Measurements from ENCODE around the gene HOMEZ. TPM values are rescaled to one million over a fixed set of nuclear protein-coding genes. Genes with fewer than 3 reads are reported as not detected.

Gene HOMEZ
- total RNA-seq, 1 experiment from 2014 or later: 6.2 TPM

DNA sequence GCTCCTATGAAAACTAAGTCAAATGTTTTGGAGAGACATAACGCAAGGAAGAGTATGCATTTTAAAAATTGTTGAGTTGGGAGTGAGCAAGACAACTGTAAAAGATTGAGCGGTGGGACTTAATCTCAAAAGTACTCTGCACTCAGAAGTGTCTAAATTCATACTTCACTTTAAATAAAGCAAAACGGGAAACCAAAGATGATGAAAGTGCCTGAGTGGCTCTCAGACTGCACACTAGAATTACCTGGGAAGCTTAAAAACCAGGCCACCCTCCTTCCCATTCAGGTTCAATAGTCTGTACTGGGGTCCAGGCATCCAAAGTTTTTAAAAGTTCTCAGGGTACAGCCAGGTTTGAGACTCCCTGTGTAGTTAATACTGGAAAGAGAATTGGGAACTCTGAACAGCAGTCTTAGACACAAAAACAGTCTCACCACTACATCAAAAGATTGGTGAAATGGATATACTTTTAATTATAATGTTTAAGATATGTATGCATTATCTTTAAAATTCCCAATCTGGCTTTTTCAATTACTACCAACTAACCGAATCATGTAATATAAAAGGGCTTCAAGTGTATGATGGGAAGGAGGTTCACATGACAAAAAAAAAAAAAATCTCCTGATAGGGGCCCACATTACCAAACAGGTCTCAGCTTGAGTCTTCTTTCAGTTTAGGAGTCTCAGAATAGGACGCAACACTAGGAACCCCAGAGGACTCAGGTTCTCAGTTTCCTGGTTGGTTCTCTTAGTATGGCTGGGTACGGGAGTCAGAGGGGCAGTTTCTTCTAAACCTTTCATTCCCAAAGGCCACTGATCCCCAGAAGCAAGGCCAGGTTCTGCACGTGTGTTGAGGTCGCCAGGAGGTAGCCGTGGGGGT, 1.0 kb downstream of the HOMEZ start:
- Histone ChIP-seq H2BK12ac (ENCODE audit: insufficient read length, low read depth, low read length) (no peak overlapping the region), H4K5ac (ENCODE audit: insufficient read length, low read depth, low read length) (no peak overlapping the region), H4K91ac (ENCODE audit: insufficient read length, low read depth, low read length) (no peak overlapping the region), H2AFZ (ENCODE audit: low read length) (no peak overlapping the region), H3K27ac (ENCODE audit: insufficient read length, low read depth, low read length) (no peak overlapping the region), H2BK5ac (ENCODE audit: insufficient read length, low read length) (no peak overlapping the region), H3K4me1 (ENCODE audit: insufficient read depth, low read length) (peaks cover 4% of the 10 kb centered on the region; the same call in 1 of the 2 replicates), H2BK15ac (ENCODE audit: low read depth, low read length) (no peak overlapping the region), H4K8ac (replicated peaks; ENCODE audit: insufficient read length, low read depth, low read length) (no peak overlapping the region), H3K14ac (ENCODE audit: insufficient read depth, low read length) (no peak overlapping the region), H3K18ac (ENCODE audit: insufficient read length, low read depth, low read length) (no peak overlapping the region), H2BK20ac (ENCODE audit: low read depth, low read length, poor library complexity, severe bottlenecking) (no peak overlapping the region), H3K23ac (ENCODE audit: insufficient read length, low read depth, low read length) (no peak overlapping the region), H3K79me2 (ENCODE audit: insufficient read depth, low read length) (no peaks in the 10 kb centered on the region), H3K4ac (ENCODE audit: low read depth, low read length) (no peak overlapping the region), H3K56ac (ENCODE audit: insufficient read length, low read depth, low read length) (no peak overlapping the region), H3K9ac (ENCODE audit: extremely low read depth, insufficient read length, low read length) (peak overlapping the region; percentile 39), H3K79me1 (ENCODE audit: insufficient read depth, low read depth, low read length, poor library complexity, severe bottlenecking) (no peaks in the 10 kb centered on the region), H3T11ph (ENCODE audit: low read length) (no peak overlapping the region), H3K9me3 (ENCODE audit: control insufficient read depth, low read depth, low read length) (no peaks in the 10 kb centered on the region), H3K27me3 (ENCODE audit: insufficient read depth, low read length) (peaks cover 13% of the 10 kb centered on the region; the same call in 1 of the 2 replicates), H4K20me1 (ENCODE audit: control insufficient read depth, insufficient read depth, insufficient read length) (no peaks in the 10 kb centered on the region), H3K4me2 (ENCODE audit: insufficient read depth, insufficient read length, low read length) (peak overlapping the region; percentile 91), H2AK5ac (ENCODE audit: insufficient read length, low read length) (no peak overlapping the region), H2BK120ac (ENCODE audit: low read depth, low read length, poor library complexity, severe bottlenecking) (no peak overlapping the region), H3K23me2 (ENCODE audit: insufficient read length, low read depth, low read length, poor library complexity, severe bottlenecking) (peaks cover 10% of the 10 kb centered on the region)
- WGBS (ENCODE audit: extremely low coverage, insufficient read length, low lambda C conversion rate): no CpG with 5 or more reads among the region's 9 CpGs
- Mint-ChIP-seq H3K27ac (no peak overlapping the region), H3K4me3 (peak overlapping the region; percentile 90 to 97), H3K27me3 (ENCODE audit: low read depth) (peaks cover 76% of the 10 kb centered on the region), H3K9me3 (no peaks in the 10 kb centered on the region), H3K4me1 (peaks cover 22 to 25% of the 10 kb centered on the region in 2 experiments), H3K36me3 (ENCODE audit: insufficient read depth in 1 of 3, low read depth in 3 of 3) (no peaks in the 10 kb centered on the region; a peak in 2 of 7 replicates)
- TF ChIP-seq, protein P1, sequence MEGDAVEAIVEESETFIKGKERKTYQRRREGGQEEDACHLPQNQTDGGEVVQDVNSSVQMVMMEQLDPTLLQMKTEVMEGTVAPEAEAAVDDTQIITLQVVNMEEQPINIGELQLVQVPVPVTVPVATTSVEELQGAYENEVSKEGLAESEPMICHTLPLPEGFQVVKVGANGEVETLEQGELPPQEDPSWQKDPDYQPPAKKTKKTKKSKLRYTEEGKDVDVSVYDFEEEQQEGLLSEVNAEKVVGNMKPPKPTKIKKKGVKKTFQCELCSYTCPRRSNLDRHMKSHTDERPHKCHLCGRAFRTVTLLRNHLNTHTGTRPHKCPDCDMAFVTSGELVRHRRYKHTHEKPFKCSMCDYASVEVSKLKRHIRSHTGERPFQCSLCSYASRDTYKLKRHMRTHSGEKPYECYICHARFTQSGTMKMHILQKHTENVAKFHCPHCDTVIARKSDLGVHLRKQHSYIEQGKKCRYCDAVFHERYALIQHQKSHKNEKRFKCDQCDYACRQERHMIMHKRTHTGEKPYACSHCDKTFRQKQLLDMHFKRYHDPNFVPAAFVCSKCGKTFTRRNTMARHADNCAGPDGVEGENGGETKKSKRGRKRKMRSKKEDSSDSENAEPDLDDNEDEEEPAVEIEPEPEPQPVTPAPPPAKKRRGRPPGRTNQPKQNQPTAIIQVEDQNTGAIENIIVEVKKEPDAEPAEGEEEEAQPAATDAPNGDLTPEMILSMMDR (conservative IDR thresholded peaks at IDR 0.05): no peak
- DNase-seq: no peak
